HG03103 (cell line): ENCODE data around the gene OCA2.

ENCODE experiments used
- ATAC-seq: cut with Tn5 transposase; IDR thresholded peaks from one replicate; pipeline ENCODE4 v1.9.1; 2021; ENCODE audit warnings: low read depth; ENCODE audit not compliant: unreplicated experiment

OCA2 gene

DNA sequence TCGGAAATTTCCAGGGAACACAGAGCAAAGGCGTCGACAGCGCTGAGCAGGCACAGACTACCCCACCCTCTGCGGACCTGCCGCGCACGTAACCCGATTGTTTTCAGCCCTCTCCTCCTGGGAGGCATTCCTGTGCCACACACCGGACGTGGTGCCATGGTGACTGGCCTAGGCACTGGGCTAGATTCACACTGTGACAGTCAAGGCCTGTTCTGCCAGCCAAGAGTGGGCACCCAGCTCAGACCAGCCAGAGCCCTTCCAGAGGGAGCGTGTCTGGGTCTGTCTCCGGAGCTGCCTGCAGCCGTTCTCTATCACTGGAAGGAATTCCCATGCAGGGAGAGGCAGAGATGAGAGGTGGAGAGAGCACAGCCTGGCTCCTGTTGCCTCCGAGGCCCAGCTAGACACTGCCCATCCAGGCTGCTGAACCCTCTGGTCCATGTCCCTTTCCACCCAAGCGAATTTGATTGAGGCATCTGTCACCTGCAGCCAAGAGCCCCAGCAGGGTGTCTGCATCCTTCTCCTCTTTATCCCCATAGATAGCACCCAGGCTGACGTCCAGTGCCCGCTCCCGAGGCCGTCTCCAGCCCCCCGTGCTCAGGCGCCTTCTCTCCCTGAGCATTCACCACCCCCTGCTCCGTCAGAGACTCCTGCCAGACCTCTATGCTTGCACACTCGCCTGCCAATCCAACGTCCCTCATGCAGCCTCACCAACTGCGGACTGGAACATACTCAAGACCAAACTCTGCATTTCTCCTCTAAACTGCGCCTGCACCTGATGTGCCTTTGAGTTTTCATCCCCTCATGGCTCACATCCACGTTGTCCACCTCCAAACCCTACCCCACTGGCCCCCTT lies 267.5 kb downstream of the OCA2 start:
- no peak for ATAC-seq

DNA sequence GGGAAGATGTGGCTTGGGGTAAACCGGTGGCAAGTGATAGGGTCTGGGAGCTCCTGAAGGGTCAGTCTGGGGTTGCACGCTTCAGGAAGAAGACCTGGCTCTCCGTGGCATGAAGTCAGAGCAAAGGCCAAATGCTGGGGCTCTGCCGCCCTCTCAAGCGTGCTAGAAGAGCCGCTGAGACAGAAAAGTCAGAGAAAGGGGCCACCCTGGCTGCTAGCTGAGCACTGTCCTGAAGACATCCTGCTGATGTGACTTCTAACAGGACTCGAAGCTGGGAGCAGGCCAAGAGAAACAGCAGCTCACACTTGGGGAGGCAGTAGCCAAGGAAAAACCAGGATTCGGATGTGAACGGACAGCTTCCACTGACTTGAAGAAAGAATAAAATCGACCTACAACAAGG lies 270.4 kb downstream of the OCA2 start:
- no peak for ATAC-seq

DNA sequence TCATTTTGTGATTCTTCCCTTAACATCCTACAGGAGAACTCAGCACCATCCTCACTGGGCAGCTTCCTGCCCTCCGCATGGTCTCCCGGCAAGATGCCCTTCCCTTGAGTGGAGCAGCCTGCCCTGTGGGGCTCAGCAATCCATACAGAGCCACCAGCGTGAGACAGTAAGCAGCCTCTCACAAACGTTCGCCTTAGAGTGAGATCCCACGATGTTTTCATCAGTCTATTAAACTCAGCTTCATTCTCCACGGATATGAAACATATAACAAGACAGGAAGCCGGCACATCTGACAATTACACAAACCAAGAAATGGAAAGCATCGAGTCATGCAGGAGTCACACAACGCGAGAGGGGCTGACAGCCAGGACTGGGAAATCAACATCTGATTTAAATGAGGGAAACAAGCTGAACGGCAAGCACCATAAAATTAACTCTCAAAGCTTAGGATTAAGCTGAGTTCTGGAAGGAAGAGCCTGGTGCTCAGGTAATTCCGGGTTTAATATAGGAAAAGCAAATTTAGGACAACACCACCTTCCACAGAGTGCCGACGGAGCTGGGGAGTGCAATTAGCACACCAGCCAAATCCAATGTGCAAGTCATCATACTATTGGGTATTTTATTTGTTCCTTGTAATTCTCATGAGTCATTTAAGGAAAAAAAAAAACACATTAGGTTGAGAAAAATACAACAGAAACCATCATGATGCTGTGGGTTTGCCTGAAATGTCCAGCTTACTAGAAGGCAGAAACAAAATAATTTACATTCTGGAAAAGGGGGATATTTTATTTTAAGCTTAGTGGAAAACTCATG lies 272.0 kb downstream of the OCA2 start:
- no peak for ATAC-seq

DNA sequence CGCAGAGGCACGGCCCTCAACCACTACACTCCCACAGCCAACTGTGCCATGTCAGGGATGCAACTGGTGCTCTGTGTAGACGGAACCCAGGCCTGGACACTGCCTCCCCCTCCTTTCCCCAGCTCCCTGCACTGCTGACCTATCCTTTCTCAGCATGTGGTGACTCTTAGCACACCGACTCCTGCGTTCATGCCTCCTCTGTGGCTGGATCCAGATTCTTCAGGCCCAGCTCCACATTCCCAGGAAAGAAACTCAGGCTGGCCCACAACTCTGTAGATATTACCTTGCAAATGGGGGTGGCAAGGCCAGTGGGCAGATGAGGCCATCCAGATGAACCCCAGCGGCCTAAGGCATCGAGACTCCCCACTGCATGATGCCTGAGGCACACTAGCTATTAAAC lies 272.7 kb downstream of the OCA2 start:
- no peak for ATAC-seq

DNA sequence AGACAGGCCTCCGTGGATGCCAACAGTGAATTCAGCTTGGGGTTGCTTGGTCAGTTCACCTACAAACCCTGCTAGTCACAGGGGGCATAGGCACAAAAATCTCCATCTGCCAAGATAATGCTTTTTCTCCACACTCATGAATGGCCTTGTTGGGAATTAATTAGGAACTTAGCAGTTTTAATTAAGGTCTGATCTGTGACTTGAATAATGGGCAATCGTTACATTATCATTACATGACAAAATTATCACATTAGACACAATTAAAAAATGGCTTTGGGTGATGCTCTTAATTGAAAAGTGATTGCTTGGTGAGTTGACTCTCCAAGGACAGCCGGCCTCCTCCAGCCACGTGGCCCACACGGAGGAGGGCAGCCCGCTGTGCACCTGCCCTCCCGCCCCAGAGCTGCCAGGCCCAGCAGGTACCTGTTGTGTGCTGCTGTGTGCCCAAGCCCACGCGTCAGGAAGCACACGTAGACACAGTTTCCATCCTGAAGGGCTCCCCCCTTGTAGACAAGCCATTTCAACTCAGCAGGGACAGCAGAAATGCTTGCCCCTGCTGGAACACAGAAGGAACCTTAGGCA lies 274.2 kb downstream of the OCA2 start:
- no peak for ATAC-seq

DNA sequence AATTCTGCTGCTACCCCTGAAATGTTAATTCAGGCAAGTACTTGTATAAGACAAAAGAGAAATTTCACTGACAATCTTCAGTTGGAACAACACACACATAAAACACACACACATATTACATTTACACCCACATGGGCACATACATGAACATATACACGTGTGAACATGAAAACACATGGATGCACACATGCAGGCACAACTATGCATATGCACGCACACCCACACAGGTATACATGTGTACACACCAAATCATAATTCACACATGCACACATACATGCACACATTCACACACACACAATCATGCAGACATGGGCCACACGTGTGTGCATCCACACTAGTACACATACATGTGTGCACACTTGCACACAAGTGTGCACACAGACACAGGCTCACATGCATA lies 277.8 kb downstream of the OCA2 start:
- no peak for ATAC-seq

DNA sequence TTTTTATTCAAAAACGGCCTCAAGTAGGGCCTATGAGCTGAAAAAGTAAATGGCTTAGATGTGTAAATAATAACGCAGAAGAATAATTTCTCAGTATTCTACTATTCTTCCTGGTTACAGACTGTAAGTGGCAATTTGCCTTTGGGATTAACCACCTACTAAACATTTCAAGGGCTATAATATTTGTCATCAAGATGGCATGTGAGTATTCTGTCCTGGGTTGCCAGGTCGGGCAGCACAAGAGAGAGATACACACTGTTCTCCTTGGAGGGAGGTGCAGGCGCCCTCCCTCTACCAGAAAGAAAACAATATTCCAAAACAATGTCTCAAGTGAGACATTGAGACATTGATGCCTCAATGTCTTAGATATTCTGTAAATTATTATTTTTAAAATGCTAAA lies 278.4 kb downstream of the OCA2 start:
- no peak for ATAC-seq

DNA sequence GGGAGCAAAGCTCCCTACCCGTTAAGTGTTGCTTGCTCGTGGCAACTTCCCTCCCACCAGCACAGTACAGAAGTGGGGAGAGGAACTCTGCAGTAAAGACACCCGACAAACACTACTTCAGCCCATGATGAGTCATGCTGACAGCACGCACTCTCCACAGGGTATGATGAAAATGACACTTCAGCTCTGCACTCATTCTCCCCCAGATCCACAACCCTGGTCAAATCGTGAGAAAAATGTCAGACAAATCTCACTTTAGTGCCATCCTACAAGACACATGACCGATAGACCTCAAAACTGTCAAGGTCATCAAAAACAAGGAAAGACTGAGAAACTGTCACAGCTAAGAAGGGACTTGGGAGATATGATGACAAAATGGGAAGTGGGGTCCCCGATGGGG lies 278.9 kb downstream of the OCA2 start:
- ATAC-seq = no peak

DNA sequence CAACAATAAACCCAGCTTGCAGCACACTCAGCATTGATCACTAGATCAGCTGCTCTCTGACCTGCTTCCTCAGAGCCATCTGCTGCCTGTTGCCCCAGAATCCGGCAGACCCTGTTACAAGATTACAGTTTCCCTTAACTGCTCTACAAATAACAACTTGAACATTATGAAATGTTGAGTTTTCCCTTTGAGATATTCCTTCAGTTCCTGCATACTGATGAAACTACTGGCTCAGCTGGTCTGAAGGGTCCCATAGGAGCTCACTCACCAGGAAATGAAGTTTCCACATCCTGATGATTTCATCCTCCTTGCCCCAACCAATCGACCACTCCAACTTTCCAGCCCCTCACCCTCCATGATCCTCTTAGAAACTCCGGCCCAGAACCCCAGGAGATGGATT lies 281.9 kb downstream of the OCA2 start:
- ATAC-seq = no peak

DNA sequence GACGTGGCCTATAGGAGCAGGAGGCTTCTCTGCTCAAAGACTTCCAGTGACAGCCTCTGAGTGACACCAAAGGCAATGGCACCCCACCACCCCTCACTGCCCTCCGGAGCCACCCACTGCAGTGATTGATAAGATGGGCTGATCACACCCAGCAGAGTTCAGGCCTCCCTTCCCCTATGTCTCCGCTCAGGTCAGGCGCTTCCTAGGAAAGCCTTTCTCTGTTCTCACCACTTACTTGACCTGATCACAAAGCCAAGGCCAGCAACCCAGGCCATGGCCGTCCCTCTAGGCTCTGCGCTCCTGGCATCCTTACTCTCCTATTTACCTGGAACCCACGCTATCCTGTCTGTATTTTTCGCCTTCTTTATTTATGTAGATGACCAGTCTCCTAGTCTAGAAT lies 282.3 kb downstream of the OCA2 start:
- no peak for ATAC-seq

DNA sequence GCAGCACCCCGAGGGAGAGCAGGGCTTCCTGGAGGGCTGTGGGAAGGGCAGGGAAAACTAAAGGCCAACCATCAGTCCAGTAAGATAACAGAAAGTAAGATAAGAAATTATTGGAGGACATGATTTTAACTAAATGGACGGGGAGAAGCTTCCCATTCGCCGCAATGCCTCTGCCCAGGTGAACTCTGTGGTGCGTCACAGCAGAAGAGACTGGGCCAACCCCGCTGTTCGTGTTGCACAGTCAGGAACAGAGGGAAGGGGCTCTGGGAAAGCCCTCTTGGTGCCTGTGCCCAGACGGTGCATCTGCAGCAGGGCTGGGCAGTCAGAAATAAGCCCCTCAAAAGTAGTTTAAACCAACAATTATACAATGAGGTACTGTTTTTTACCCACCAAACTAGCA lies 284.1 kb downstream of the OCA2 start:
- no peak for ATAC-seq

DNA sequence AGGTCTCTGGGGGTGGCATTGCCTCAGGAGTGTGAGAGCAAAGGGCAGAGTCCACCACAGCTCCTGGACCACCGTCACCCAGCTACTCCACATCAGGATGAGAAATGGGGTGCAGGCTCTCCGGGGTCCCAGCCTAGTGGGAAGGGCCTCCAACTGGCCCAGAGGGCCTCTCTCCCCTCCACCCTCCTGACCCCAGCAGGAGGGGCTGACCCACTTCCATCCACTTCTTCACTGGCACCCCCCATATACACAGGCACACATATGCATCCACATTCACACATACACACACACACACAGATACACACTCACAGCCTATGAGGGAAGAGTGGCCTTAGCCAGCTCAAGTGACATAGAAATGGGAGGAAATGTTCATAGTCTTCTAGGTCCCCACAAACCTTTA lies 286.0 kb downstream of the OCA2 start:
- ATAC-seq = no peak

DNA sequence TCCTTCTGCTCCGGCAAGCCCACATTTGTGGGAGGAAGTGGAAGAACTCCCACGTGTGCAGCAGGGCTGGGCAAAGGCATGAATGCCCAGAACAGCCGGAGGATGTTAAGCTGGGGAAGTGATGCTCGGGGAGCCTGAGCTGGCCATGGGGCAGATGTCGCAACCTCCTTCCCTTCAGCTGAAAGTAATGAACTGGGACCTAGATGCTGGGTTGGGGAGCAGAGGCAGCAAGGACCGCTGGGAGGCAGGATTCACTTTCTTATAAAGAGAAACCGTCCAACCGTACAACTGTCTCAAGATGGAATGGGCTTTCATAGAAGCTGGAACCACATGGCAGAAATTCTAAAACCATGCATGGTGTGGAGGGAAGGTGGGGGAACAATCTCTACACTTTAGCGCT lies 290.9 kb downstream of the OCA2 start:
- ATAC-seq = no peak

DNA sequence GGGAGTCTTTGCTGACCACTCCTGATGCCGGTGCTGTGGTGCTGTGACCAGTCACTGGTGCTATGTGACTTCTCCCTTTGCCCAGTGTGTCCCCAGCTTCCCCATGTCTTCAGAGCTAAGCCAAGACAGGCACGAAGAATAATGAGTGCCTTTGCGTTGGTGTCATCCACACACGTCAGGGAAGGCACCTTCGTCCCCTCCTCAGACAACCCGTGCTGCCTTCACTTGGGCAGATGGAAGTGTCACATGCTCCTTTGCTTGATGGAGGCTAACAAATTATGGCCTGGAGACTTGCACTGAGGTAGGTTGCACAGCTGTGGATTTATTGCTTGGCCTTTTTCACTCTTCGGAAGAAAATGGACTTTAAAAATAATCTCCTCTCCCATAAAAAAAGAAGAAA lies 291.8 kb downstream of the OCA2 start:
- ATAC-seq = no peak

DNA sequence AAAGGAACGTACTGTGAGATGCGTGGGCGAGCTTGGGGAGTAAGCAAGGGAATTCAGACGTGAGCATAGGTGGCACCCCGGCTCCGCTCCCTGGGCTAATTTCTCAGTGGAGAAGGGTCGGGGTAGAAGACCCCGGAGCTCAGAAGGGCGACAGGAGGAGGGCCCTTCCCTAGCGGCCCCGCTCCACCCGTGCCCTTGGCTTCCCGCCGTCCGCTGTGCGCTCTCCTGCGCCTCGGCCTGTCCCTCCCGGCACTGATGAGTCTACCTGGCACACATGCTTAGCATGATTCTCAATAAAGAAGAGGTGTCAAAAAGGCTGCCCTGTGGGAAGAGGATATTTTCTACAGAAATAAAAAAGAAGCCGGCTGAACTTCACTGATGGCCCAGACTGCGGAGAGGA lies 292.7 kb downstream of the OCA2 start:
- ATAC-seq = no peak

DNA sequence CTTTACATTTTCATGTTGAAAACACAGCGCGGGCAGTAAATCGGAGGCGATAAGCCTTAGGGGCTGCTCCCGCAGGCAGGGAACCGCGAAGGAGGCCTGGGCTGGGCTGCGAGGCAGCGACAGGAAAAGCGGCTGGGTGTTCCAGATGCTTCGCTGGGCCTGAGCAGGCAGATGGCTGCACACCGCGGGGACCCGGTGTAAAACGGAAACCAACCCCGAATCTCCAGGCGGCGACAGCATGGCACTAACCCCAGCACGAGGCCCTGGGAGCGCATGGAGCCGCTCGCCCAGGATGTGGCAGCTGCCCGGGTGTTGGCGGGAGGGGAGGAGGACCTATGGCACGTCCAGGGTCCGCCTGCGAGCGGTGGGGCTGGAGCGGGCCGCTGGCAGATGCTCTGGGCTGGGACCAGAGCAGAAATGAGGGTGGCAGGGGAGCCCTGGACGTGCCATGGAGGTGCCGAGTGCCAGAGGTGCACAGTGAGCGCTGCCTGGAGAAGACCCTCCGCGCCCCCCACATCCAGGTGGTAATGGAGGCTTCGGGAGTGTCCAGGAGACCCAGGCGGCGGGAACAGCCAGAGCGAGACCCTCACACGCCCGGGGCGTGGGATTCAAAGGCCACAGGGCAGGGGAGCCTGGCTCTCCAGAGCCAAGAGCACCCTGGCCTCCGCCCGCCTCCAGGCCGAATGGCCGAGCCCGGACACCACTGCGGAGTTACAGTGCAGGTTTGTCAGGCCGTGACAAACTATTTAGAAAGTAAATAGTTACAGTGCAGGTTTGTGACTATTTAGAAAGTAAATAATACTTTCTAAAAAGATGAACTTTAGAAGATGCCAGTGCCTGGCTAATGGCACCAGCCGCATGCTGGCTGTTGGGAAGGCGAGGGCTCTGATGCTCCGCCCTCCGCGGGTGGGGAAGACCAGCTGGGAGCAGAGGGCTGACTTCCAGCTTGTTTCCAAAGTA lies 293.6 kb downstream of the OCA2 start:
- ATAC-seq = no peak

DNA sequence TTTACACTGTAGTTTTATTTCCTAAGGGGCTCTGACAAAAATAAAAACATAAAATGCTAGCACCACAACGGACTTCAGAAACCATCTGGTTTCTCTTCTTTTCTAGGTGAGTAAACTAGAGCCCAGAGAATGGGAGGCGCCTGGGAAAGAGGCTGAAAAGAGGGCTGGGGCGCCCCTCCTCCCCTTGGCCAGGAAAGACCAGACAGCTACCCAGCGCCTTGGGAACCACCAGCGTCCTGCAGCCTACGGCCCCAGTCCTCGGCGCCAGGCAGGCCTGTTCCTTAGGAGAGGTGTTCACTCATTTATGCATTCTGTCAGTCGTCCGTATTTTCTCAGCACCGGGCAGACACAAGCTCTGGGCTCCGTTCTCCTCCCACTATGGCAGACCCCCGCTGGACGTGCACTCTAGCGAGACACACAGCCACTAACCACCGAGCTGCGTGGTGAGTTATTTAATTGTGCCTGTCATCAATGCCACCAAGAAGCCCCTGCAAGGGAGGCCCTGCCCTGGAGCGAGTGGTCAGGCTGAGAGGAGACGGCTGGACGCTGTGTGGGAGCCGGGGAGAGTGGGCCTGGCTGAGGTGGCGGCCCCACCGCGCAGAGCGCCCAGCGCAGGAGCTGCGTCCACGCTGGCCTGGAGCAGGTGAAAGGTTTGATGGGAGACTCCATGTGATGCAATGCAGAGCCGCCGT lies 294.4 kb downstream of the OCA2 start:
- no peak for ATAC-seq

DNA sequence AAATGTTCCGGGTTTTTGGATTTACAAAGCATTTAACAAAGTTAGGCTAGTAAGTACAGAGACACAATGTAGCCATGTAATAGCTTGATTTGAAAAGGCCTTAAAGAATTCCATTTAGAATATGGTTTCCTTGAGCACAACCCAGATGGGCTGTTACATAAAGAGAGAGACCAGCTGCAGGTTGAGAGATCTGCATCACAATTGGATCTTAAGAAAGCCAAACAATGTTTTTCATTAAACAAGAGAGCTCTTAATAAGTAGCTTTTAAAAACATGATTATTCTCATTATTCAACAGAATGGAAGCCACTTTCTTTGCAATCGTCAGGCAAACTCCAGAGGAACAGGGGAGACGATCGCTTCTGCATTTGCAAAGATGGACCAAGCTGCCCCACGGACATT lies 300.3 kb downstream of the OCA2 start:
- no peak for ATAC-seq

DNA sequence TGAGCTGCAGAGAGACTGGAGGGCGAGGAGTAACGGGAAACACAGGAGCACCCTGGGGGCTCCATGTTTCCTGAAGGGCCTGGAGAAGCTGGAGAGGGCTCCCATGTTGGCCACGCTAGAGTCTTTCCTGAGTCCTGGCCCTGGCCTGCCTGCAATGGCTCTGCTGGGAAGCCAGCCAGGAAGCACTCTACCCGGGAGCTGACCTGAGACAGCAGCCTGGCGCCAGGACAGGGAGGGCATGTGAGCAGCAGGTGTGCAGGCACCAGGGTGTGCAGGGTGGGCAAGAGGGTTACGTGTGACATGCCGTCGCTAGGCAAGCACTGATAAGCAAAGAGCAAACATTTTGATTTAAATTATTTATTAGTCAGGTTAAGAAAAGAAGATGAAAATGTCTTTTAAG lies 301.4 kb downstream of the OCA2 start:
- ATAC-seq = no peak
